ENCODE results near the gene LMAN1. TPM values are rescaled to one million over a fixed set of nuclear protein-coding genes. Genes with fewer than 3 reads are reported as not detected.

The LMAN1 gene
- total and polyA plus RNA-seq, 2 experiments from 2014 or later, result 111 to 134 TPM

DNA sequence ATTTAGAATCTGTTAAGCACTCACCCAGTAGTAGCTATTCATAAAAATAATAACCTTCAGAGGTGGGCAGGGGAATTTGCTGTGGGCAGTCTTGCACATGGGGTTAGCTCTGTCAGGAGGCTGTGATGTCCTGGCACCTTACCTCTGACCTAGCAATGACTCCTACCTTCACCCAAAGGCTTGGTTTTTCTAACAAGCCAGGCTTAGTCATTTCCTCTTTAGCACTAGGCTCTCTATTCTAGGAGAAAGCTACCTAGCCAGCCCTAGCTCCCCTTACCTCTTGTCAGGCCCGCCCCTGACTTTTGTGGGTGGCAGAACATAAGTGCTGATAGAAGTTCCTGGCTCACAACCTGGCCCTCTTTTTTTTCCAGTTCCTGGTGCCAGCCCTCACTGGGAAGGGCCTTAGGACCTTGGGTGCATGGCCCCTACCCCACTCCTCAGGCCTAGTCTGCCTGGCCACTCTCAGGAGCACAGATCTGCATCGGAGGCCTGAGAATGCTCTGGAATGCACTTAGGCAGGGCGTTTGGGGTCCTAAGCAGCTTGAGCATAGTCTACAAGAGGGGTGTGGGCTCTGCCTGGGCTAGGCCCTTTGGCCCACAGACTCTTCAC, 58.3 kb downstream of the LMAN1 start (continued):
- TF ChIP-seq, protein P1, sequence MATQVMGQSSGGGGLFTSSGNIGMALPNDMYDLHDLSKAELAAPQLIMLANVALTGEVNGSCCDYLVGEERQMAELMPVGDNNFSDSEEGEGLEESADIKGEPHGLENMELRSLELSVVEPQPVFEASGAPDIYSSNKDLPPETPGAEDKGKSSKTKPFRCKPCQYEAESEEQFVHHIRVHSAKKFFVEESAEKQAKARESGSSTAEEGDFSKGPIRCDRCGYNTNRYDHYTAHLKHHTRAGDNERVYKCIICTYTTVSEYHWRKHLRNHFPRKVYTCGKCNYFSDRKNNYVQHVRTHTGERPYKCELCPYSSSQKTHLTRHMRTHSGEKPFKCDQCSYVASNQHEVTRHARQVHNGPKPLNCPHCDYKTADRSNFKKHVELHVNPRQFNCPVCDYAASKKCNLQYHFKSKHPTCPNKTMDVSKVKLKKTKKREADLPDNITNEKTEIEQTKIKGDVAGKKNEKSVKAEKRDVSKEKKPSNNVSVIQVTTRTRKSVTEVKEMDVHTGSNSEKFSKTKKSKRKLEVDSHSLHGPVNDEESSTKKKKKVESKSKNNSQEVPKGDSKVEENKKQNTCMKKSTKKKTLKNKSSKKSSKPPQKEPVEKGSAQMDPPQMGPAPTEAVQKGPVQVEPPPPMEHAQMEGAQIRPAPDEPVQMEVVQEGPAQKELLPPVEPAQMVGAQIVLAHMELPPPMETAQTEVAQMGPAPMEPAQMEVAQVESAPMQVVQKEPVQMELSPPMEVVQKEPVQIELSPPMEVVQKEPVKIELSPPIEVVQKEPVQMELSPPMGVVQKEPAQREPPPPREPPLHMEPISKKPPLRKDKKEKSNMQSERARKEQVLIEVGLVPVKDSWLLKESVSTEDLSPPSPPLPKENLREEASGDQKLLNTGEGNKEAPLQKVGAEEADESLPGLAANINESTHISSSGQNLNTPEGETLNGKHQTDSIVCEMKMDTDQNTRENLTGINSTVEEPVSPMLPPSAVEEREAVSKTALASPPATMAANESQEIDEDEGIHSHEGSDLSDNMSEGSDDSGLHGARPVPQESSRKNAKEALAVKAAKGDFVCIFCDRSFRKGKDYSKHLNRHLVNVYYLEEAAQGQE (IDR thresholded peaks at IDR 0.05; ENCODE audit: unreplicated experiment), result no peak
- TF ChIP-seq ZNF331 (CRISPR knock-in tag; IDR thresholded peaks at IDR 0.05; ENCODE audit: low read depth) (no peak), JUNB (IDR thresholded peaks at IDR 0.05; ENCODE audit: unreplicated experiment) (no peak), EZH2 (IDR thresholded peaks at IDR 0.05; ENCODE audit: low read depth, unreplicated experiment) (no peak), ZNF114 (CRISPR knock-in tag; IDR thresholded peaks at IDR 0.05) (no peak), NANOG (IDR thresholded peaks at IDR 0.05; ENCODE audit: borderline replicate concordance) (no peak)
- TF ChIP-seq, protein P2, sequence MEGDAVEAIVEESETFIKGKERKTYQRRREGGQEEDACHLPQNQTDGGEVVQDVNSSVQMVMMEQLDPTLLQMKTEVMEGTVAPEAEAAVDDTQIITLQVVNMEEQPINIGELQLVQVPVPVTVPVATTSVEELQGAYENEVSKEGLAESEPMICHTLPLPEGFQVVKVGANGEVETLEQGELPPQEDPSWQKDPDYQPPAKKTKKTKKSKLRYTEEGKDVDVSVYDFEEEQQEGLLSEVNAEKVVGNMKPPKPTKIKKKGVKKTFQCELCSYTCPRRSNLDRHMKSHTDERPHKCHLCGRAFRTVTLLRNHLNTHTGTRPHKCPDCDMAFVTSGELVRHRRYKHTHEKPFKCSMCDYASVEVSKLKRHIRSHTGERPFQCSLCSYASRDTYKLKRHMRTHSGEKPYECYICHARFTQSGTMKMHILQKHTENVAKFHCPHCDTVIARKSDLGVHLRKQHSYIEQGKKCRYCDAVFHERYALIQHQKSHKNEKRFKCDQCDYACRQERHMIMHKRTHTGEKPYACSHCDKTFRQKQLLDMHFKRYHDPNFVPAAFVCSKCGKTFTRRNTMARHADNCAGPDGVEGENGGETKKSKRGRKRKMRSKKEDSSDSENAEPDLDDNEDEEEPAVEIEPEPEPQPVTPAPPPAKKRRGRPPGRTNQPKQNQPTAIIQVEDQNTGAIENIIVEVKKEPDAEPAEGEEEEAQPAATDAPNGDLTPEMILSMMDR (conservative IDR thresholded peaks at IDR 0.05; ENCODE audit: low read depth in 2 of 2), result no peak
- TF ChIP-seq, protein P3, sequence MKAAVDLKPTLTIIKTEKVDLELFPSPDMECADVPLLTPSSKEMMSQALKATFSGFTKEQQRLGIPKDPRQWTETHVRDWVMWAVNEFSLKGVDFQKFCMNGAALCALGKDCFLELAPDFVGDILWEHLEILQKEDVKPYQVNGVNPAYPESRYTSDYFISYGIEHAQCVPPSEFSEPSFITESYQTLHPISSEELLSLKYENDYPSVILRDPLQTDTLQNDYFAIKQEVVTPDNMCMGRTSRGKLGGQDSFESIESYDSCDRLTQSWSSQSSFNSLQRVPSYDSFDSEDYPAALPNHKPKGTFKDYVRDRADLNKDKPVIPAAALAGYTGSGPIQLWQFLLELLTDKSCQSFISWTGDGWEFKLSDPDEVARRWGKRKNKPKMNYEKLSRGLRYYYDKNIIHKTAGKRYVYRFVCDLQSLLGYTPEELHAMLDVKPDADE (IDR thresholded peaks at IDR 0.05), result no peak

DNA sequence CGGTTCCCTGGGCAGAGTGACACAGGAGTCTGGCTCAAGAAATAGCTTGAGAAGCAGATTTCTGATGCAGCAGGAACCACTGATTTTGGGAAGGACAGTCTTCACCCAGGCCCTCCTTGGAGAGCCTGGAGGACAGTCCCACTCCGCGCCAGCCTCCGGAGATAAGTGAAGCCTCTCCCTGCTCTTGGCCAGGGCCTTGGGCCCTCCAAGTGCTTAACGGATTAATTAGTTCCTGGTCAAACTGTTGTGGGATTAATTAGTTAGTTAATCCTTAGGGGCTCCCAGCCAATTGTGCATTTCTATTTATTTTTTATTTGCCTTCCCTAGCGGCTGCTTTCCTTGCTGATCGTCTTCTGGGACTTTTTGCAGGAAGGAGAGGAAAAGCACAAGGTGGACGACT, 60.2 kb downstream of the LMAN1 start:
- Histone ChIP-seq H3K79me2 (replicated peaks; ENCODE audit: insufficient read depth) (no peaks in the 10 kb centered on the region), H3K36me3 (ENCODE audit: insufficient read depth) (no peaks in the 10 kb centered on the region), H3K4me3 (no peak overlapping the region), H3K9me2 (ENCODE audit: insufficient read depth) (no peaks in the 10 kb centered on the region), H2AFZ (no peak overlapping the region), H3K4me2 (no peak overlapping the region), H4K20me1 (replicated peaks; ENCODE audit: insufficient read depth) (no peaks in the 10 kb centered on the region), H3F3A (replicated peaks; ENCODE audit: low read depth) (no peaks in the 10 kb centered on the region), H3K27ac (ENCODE audit: low read depth) (no peak overlapping the region), H3K4me1 (ENCODE audit: insufficient read depth) (no peaks in the 10 kb centered on the region), H3K27me3 (ENCODE audit: insufficient read depth) (no peaks in the 10 kb centered on the region)
- Mint-ChIP-seq H3K27me3 (ENCODE audit: insufficient read depth, low read depth, poor library complexity) (no peaks in the 10 kb centered on the region), H3K4me1 (no peaks in the 10 kb centered on the region), H3K9me3 (no peaks in the 10 kb centered on the region), H3K36me3 (ENCODE audit: low read depth) (no peaks in the 10 kb centered on the region), H3K27ac (no peak overlapping the region), H3K4me3 (no peak overlapping the region)
- DNase-seq (ENCODE audit: low spot score) (no peak), ATAC-seq (no peak)
- no peak for TF ChIP-seq ZNF114 (CRISPR knock-in tag; IDR thresholded peaks at IDR 0.05)
- no peak for TF ChIP-seq CREB1 (CRISPR knock-in tag; IDR thresholded peaks at IDR 0.05; ENCODE audit: low read depth)
- TF ChIP-seq, protein P4, sequence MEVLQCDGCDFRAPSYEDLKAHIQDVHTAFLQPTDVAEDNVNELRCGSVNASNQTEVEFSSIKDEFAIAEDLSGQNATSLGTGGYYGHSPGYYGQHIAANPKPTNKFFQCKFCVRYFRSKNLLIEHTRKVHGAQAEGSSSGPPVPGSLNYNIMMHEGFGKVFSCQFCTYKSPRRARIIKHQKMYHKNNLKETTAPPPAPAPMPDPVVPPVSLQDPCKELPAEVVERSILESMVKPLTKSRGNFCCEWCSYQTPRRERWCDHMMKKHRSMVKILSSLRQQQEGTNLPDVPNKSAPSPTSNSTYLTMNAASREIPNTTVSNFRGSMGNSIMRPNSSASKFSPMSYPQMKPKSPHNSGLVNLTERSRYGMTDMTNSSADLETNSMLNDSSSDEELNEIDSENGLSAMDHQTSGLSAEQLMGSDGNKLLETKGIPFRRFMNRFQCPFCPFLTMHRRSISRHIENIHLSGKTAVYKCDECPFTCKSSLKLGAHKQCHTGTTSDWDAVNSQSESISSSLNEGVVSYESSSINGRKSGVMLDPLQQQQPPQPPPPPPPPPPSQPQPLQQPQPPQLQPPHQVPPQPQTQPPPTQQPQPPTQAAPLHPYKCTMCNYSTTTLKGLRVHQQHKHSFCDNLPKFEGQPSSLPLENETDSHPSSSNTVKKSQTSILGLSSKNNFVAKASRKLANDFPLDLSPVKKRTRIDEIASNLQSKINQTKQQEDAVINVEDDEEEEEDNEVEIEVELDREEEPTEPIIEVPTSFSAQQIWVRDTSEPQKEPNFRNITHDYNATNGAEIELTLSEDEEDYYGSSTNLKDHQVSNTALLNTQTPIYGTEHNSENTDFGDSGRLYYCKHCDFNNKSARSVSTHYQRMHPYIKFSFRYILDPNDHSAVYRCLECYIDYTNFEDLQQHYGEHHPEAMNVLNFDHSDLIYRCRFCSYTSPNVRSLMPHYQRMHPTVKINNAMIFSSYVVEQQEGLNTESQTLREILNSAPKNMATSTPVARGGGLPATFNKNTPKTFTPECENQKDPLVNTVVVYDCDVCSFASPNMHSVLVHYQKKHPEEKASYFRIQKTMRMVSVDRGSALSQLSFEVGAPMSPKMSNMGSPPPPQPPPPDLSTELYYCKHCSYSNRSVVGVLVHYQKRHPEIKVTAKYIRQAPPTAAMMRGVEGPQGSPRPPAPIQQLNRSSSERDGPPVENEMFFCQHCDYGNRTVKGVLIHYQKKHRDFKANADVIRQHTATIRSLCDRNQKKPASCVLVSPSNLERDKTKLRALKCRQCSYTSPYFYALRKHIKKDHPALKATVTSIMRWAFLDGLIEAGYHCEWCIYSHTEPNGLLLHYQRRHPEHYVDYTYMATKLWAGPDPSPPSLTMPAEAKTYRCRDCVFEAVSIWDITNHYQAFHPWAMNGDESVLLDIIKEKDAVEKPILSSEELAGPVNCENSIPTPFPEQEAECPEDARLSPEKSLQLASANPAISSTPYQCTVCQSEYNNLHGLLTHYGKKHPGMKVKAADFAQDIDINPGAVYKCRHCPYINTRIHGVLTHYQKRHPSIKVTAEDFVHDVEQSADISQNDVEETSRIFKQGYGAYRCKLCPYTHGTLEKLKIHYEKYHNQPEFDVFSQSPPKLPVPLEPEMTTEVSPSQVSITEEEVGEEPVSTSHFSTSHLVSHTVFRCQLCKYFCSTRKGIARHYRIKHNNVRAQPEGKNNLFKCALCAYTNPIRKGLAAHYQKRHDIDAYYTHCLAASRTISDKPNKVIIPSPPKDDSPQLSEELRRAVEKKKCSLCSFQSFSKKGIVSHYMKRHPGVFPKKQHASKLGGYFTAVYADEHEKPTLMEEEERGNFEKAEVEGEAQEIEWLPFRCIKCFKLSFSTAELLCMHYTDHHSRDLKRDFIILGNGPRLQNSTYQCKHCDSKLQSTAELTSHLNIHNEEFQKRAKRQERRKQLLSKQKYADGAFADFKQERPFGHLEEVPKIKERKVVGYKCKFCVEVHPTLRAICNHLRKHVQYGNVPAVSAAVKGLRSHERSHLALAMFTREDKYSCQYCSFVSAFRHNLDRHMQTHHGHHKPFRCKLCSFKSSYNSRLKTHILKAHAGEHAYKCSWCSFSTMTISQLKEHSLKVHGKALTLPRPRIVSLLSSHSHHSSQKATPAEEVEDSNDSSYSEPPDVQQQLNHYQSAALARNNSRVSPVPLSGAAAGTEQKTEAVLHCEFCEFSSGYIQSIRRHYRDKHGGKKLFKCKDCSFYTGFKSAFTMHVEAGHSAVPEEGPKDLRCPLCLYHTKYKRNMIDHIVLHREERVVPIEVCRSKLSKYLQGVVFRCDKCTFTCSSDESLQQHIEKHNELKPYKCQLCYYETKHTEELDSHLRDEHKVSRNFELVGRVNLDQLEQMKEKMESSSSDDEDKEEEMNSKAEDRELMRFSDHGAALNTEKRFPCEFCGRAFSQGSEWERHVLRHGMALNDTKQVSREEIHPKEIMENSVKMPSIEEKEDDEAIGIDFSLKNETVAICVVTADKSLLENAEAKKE (CRISPR knock-in tag; IDR thresholded peaks at IDR 0.05), result no peak
- TF ChIP-seq NANOG (IDR thresholded peaks at IDR 0.05; ENCODE audit: borderline replicate concordance), result no peak
- TF ChIP-seq JUNB (IDR thresholded peaks at IDR 0.05; ENCODE audit: unreplicated experiment), result no peak
- TF ChIP-seq, protein P3 (IDR thresholded peaks at IDR 0.05), result no peak
